HEK293 (cell line): ENCODE measurements around the gene DGCR2.

Experiments
- CTCF ChIP-seq: fragments of 450-650 bp; formaldehyde crosslinking; IDR thresholded peaks from 2 replicates; pipeline ENCODE4 v1.5.1; 2016; ENCODE audit warnings: missing biosample characterization, missing genetic modification characterization
- IKZF3 ChIP-seq: fragments of 450-650 bp; IDR thresholded peaks from 2 replicates; pipeline ENCODE4 v1.5.0; 2018; ENCODE audit warnings: missing biosample characterization, mild to moderate bottlenecking, missing genetic modification characterization, moderate library complexity
- MEIS1 ChIP-seq: sonication (generic); formaldehyde crosslinking; IDR thresholded peaks from 2 replicates; pipeline ENCODE4 v1.8.1; 2022; ENCODE audit warnings: missing genetic modification reagents, mild to moderate bottlenecking, borderline replicate concordance
- ZBTB17 ChIP-seq: fragments of 450-650 bp; formaldehyde crosslinking; IDR thresholded peaks from 2 replicates; pipeline ENCODE4 v1.5.1; 2016; ENCODE audit warnings: missing biosample characterization, missing genetic modification characterization
- ZNF292 ChIP-seq: fragments of 450-650 bp; formaldehyde crosslinking; IDR thresholded peaks from 2 replicates; pipeline ENCODE4 v1.5.1; 2016; ENCODE audit warnings: low read depth, missing biosample characterization, missing genetic modification characterization, borderline replicate concordance
- ZNF658 ChIP-seq: fragments of 450-650 bp; formaldehyde crosslinking; IDR thresholded peaks from 2 replicates; pipeline ENCODE4; 2016; ENCODE audit warnings: missing biosample characterization, missing genetic modification characterization
- ZNF747 ChIP-seq: fragments of 450-650 bp; formaldehyde crosslinking; IDR thresholded peaks from 2 replicates; pipeline ENCODE4 v1.5.1; 2016; ENCODE audit warnings: missing biosample characterization, missing genetic modification characterization

GRCh38 chr22:19132153-19132552, 9.9 kb upstream of the DGCR2 start:
- TF ChIP-seq IKZF3 (tag by site-specific recombination), result no peak
- TF ChIP-seq MEIS1 (CRISPR knock-in tag), result no peak
- TF ChIP-seq ZNF658 (tag by site-specific recombination), result no peak
- no peak for TF ChIP-seq ZBTB17 (tag by site-specific recombination)
- no peak for TF ChIP-seq CTCF (tag by site-specific recombination)
- no peak for TF ChIP-seq ZNF747 (tag by site-specific recombination)
- no peak for TF ChIP-seq ZNF292 (tag by site-specific recombination)
